Limb (tissue), 2 donors: ENCODE measurements around the gene MCM5.
"Not testable (repeated sequence)": the region's sequence is repeated elsewhere in the genome, so short reads cannot be mapped to it uniquely, and the experiment has no call there.

ENCODE experiments used
- DNase-seq, 2 donors: peaks; one replicate each; pipeline ENCODE4 v3.0.0-alpha.2; 2016; ENCODE audit errors: extremely low spot score in 2 of 2

The MCM5 gene

DNA sequence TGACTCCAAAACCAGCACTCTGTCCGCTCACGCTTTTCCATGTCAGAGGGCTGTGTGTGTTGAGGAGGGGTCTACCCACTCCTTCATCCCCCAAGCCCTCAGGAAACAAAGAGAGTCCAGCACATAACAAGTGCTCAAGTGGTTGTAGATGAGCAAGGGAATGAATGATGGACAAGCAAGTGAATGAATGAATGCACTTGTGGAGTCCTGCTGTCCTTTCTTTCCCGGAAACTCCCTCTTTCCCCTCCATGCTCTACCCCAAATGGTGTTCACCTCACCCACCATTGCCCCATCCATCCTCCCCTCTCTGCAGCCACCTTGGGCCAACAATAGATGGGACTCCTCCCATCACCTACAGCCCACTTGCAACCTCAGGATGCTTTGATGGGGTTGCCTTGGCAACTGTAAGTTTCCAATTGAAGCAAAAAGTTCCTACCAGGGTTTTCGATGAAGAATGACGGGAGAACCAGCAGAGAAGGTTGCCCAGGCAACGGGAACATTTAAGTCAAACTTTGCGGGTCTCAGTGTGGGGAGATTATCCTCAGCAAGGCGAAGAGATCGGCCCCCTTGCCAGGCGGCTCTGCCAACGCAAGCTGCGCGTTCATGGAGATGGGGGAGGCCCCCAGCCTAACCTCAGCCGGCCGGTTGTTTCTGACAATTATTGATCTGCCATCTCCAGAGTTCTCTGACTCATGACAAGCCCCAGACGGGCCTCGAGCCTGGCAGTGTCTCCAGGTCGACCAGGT, 51.1 kb downstream of the MCM5 start:
- DNase-seq = no peak

- DNase-seq = no peak
Observed at GRCh38 chr22:35451592-35451991, 51.7 kb downstream of the MCM5 start.

GRCh38 chr22:35452351-35452781, 52.4 kb downstream of the MCM5 start:
- DNase-seq = no peak

DNA sequence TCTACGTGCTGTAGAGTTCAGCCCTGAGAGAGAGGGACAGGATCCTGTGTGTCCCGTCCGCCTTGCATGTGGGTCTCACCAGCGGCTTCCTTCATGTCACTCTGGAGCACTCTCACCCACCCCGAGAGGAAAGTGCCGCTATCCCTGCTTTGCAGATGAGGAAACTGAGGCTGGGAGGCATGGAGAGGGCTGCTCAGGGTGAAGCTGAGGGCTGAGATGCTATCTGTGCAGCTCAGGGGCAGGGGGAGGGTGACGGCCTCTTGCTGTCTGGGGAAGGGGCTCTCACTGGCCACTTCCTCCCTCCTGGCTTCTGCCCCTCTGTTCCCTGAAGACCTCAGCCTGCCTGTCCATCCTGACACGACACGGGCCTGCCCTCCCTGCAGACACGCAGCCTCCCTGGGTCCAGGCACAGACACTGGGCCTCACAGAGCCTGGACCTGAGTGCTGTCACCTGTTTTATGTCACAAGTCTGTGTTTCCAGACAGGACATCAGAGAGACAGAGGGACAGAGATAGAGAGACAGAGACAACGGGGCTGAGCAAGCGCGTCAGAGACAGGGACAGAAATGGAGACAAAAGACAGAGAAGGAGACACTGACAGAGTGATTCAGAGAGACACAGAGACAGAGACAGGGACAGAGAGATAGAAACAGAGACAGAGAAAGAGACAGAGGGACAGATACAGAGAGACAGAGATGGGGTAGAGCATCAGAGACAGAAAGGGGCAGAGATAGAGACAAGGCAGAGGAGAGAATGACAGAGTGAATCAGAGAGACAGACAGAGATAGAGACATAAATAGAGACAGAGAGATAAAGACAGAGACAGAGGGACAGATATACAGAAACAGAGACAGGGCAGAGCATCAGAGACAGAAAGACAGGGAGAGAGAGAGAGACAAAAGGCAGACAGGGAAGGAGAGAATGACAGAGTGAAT, 53.1 kb downstream of the MCM5 start:
- DNase-seq = no peak

DNA sequence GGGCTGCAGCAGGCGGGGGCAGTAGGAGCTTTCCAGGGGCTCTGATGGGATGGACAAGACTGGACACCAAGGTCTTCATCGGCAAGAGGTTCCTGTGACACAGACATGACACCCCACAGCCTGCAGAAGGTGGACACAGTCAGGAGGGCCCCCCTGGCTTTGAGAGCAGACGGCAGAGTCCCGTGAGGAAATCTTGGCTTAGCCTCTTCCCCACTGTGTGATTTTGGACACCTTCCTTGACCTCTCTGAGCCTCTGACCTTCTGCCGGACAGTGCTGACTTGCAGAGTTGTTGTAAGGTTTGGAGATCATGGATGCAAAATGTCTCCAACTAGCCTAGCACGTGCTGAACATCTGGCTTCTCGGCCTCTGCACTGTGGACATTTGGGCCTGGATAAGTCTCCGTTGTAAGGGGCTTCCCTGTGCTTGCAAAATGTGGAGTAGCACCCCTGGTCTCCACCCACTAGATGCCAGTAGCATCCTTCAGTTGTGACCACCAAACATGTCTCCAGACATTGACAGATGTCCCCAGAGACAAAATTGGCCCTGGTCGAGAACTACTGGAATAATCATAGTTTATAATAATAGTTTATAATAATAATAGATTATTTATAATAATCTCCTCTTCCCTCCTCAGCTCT, 54.6 kb downstream of the MCM5 start:
- DNase-seq = no peak

- no peak for DNase-seq
Observed at GRCh38 chr22:35455529-35455928, 55.6 kb downstream of the MCM5 start.

GRCh38 chr22:35456757-35457156, 56.8 kb downstream of the MCM5 start:
- no peak for DNase-seq

DNA sequence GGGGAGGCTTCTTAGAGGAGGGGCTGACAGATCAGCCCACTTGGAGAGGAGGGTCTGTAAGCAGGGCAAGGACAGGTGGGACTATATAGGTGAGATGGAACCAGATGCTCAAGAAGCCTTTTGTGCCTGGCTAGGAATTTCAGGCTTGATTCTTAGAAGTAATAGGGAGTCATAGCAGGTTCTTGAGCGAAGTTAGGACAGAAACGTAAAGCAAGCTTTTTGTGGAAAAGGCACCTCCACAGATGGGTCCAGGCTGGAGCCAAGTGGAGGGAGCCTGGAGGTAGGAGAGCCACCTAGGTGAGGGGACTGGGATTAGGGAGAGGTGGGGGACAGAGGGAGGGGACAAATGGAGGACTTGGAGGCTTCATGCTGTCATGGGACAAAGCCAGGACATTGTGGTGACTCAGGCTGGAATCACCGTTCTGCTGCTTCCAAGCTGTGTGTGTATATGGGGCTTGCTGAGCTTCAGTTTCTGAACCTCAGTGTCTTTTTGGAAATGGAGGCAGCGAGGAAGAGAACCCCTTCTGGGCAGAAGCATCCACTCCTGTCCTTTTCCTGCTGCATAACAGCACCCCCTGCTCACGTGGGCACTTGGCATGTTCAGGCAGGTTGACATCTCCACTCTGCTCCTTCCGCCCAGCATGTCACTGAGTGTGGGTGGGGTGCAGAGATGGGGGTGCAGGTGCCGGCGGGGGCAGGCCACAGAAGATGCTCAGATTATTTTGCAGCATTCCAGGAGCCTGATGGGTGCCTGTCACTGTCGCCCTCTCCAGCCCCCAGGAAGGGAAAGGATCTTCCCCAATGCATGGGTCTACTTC, 58.0 kb downstream of the MCM5 start:
- DNase-seq = no peak

DNA sequence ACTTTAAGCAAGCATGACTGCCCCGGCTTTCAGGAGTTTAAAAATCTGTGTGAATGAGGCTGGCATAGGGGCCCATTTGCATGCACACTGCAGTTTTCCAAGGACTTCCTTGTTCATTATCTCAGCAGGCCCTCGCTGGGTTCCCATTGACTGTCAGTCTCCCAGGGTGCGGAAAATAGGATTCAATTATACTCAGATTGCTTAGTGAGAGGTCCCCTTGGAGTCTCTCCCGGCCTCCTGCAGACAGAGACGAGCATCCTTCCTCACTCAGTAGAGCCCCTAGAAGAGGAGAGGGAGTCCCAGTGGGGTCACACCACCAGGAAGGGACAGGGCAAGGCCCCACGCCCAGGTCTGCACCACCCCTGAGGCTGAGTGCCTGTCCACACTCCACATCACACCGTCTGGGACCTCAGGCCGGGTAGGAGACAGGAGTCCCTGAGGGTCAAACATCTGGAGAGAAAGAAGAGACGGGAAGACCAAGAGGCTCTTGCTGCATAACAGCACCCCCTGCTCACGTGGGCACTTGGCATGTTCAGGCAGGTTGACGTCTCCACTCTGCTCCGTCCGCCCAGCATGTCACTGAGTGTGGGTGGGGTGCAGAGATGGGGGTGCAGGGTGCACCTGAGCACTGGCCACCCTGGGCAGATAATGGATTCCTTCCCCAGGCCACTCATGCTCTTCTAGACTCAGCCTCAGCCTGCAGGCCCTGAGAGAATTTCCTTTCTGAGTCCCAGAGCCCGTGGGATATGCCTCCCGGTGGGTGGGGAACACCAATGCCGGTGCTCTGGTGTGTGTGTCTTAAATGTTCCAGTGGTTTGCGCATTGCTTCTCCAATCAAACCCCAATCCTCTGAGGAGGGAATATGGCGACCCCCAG, 58.8 kb downstream of the MCM5 start:
- no peak for DNase-seq

DNA sequence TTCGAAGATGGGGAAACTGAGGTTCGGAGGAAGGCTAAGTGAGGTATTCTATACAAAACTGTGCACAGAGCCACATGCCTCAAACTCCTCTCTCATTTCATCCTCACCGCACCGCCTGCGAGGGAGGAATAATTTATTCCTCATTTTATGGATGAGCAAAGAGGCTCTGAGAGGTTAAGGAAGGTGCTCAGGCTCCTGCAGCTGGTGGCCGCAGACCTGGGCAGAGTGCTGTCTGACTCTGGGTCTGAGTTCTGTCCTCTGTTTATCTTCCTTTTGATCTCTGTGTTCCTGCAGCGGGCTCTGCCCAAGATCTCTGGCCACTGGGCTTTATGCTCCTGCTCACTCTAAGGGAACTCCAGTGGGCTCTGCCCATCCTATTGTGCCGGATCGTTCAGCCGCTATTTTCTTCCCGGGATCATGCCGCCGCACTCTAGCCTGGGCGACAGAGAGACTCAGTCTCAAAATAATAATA, 59.5 kb downstream of the MCM5 start:
- DNase-seq = no peak

DNA sequence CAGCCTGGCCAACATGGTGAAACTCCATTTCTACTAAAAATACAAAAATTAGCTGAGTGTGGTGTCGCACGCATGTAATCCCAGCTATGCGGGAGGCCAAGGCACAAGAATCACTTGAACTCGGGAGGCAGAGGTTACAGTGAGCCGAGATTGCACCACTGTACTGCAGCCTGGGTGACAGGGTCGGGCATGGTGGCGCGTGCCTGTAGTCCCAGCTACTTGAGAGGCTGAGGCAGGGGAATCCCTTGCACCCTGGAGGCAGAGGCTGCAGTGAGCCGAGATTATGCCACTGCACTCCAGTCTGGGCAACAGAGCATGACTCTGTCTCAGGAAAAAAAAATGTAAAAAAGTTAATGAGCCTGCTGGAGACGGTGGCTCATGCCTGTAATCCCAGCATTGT, 60.0 kb downstream of the MCM5 start:
- not testable (repeated sequence) for DNase-seq

DNA sequence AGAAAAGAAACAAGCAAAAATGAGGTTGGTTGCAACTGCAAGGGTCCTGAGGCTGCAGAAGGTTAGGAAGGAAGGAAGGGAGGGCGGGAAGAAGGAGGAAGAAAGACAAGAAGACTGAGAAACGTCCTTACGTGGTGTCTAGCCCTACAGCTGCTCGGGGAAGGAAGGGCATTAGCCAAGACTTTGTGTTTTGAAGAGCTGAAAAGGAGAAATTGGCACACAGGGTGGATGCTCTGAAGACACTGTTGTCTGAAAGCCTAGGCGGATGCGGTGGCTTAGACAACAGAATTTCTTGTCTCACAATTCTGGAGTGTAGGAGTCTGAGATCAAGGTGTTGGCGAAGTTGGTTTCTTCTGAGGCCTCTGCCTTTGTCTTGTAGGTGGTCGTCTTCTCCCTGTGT, 60.7 kb downstream of the MCM5 start:
- DNase-seq = no peak

GRCh38 chr22:35462498-35463230, 62.7 kb downstream of the MCM5 start:
- no peak for DNase-seq

DNA sequence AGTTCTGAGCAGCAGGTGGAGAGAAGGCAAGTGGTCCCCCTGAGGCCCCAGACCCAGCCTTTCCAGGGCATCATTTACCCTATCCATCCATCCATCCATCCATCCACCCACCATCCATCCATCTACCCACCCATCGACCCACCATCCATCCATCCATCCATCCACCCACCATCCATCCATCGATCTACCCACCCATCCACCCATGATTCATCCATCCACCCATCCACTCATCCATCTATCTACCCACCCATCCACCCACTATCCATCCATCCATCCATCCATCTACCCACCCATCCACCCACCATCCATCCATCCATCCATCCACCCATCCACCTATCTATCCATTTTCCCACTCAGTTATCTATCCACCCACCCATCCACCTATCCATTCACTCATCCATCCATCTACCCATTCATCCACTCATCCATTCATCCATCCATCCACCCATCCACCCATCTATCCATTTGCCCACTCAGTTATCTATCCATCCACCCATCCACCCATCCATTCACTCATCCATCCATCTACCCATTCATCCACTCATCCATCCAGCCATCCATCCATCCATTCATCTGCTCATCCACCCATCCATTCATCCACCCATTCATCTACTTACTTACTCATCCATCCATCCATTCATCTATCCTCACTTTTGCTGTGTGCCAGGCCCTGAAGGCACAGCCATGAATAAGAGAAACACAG, 63.4 kb downstream of the MCM5 start:
- DNase-seq = no peak

GRCh38 chr22:35464399-35464798, 64.5 kb downstream of the MCM5 start:
- no peak for DNase-seq

DNA sequence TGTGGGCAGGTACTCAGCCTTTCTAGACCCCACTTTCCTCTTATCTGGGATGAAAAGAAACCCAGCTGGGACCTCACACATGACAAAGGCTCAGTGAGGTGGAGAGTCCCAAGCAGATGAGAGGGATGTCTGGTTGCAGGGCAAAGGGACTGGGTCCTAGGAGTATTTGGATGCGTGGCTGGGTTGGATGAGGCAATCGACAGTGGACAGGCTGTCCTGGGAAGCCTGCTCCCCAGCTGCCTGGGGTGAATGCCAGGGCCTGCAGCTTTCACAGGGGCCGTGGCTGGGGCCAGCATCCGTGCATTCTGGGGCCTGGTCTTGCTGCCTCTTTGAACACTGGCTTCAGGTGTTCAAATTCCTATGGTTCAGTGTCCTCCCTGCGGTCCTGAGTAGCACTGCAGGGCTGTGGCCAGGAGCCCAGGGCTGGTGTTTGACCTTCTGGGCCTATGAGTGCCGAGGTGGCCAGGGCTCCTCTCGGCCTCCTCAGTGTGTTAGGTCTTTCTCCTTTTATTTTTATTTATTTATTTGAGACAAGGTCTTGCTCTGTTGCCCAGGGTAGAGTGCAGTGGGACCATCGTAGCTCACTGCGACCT, 65.3 kb downstream of the MCM5 start:
- no peak for DNase-seq

DNA sequence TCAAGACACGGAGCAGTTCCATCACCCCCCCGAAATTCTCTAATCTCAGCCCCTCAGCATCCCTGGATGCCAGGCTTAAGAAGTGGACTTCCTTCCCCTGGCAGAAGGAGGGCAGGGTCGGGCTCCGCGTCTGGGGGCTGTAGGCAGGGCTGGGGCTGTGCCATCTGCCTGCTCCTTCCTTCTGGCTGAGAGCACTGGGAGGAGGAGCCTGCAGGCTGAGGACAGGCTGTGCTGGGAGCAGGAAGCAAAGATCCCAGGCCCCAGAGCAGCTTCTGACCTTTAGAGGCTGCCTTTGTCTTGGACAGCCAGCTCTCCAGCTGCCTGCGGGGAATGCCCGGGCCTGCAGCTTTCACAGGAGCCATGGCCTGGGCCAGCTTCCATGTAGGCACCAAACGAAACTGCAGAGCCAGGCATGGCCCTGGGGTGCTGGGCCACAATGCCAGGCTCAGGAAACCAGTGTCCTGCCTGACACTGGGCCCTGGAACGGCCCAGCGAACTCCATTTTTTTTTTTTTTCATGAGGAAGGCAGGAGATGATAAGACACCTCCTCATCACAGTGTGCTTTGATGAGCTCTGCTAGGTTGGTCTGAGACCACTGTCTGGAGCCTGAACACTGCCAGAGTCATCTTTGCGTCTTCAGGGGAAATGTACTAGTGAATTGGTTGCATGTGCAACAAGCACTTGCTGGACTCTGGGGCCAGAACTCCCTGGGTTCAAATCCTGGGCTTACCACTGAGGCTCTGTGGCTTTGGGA, 67.9 kb downstream of the MCM5 start:
- no peak for DNase-seq

- no peak for DNase-seq
Observed at GRCh38 chr22:35470903-35471321, 71.0 kb downstream of the MCM5 start.
